Measurements from ENCODE around the gene HDAC4. TPM values are rescaled to one million over a fixed set of nuclear protein-coding genes. Genes with fewer than 3 reads are reported as not detected.

Gene HDAC4
- total RNA-seq, 1 donor from 2014 or later, result 65.7 TPM

- Histone ChIP-seq H3K27me3 (no peaks in the 10 kb centered on the region), H3K27ac (no peak overlapping the region), H3K4me3 (no peak overlapping the region), H3K9me3 (no peaks in the 10 kb centered on the region), H3K36me3 (no peaks in the 10 kb centered on the region), H3K4me1 (peaks cover 7 to 13% of the 10 kb centered on the region in 2 donors)
- no peak for DNase-seq (ENCODE audit: low spot score in 2 of 2)
- intact Hi-C loops (cut with DNase I), result no loop called here
- TF ChIP-seq CTCF (IDR thresholded peaks at IDR 0.05), result no peak
These were observed 378.2 kb downstream of the HDAC4 start for GRCh38 chr2:239022437-239023260.

GRCh38 chr2:239021651-239022436, 379.0 kb downstream of the HDAC4 start:
- intact Hi-C loops (cut with DNase I), result no loop called here
- Histone ChIP-seq H3K9me3 (no peaks in the 10 kb centered on the region), H3K27me3 (no peaks in the 10 kb centered on the region), H3K4me1 (peaks cover 7 to 13% of the 10 kb centered on the region in 2 donors), H3K36me3 (no peaks in the 10 kb centered on the region), H3K27ac (no peak overlapping the region), H3K4me3 (no peak overlapping the region)
- TF ChIP-seq CTCF (IDR thresholded peaks at IDR 0.05), result no peak
- DNase-seq (ENCODE audit: low spot score in 2 of 2), result no peak

- intact Hi-C loops (cut with DNase I), result no loop called here
- H3K4me1 ChIP-seq, result peaks cover 7 to 13% of the 10 kb centered on the region in 2 donors
- no peaks in the 10 kb centered on the region for H3K9me3 ChIP-seq
- DNase-seq (ENCODE audit: low spot score in 2 of 2), result no peak
- no peaks in the 10 kb centered on the region for H3K27me3 ChIP-seq
- no peaks in the 10 kb centered on the region for H3K36me3 ChIP-seq
- no peak overlapping the region for H3K4me3 ChIP-seq
- no peak for TF ChIP-seq CTCF (IDR thresholded peaks at IDR 0.05)
- no peak overlapping the region for H3K27ac ChIP-seq
These were observed 379.6 kb downstream of the HDAC4 start for GRCh38 chr2:239021224-239021623.

- H3K27me3 ChIP-seq, result no peaks in the 10 kb centered on the region
- no peak overlapping the region for H3K4me3 ChIP-seq
- no peaks in the 10 kb centered on the region for H3K36me3 ChIP-seq
- no peak for TF ChIP-seq CTCF (IDR thresholded peaks at IDR 0.05)
- no peak for DNase-seq (ENCODE audit: low spot score in 2 of 2)
- no peaks in the 10 kb centered on the region for H3K9me3 ChIP-seq
- H3K4me1 ChIP-seq, result peaks cover 4 to 11% of the 10 kb centered on the region in 2 donors
- intact Hi-C loops (cut with DNase I), result no loop called here
- H3K27ac ChIP-seq, result no peak overlapping the region
These were observed 380.2 kb downstream of the HDAC4 start for GRCh38 chr2:239020541-239021041.

- Histone ChIP-seq H3K36me3 (no peaks in the 10 kb centered on the region), H3K4me3 (no peak overlapping the region), H3K4me1 (no peaks in the 10 kb centered on the region), H3K27ac (no peak overlapping the region), H3K27me3 (no peaks in the 10 kb centered on the region), H3K9me3 (no peaks in the 10 kb centered on the region)
- DNase-seq (ENCODE audit: low spot score in 2 of 2), result no peak
- no peak for TF ChIP-seq CTCF (IDR thresholded peaks at IDR 0.05)
- intact Hi-C loops (cut with DNase I), result no loop called here
These were observed 381.6 kb downstream of the HDAC4 start for GRCh38 chr2:239019183-239019581.
